Heart left ventricle (tissue), 16 donors: Measurements from ENCODE around the gene ARL5C. TPM values are rescaled to one million over a fixed set of nuclear protein-coding genes. Genes with fewer than 3 reads are reported as not detected.

Source experiments
- ATAC-seq, 4 donors: fragments of 200-7000 bp; cut with Tn5 transposase; one replicate each; pipeline ENCODE4 v1.9.1; 2020 to 2022; ENCODE audit warnings: moderate library complexity in 4 of 4, mild to moderate bottlenecking in 3 of 4, moderate number of reproducible peaks in 1 of 4
- DNase-seq, 5 donors: peaks; one replicate each; pipeline ENCODE4 v3.0.0-alpha.2; 2020
- H3K27ac ChIP-seq, 12 donors: fragments of 200-600 bp; sonication (generic) in 4 of 12; one replicate each; pipeline versions ENCODE4 v1.5.0 to v1.8.0; 2016 to 2022; ENCODE audit warnings: mild to moderate bottlenecking in 2 of 12
- H3K27me3 ChIP-seq, 9 donors: fragments of 200-600 bp; sonication (generic) in 2 of 9; one replicate each; pipeline versions ENCODE4 v1.5.1 to v1.8.0; 2016 to 2022; ENCODE audit warnings: mild to moderate bottlenecking in 3 of 9
- H3K36me3 ChIP-seq, 9 donors: fragments of 200-600 bp; sonication (generic) in 2 of 9; one replicate each; pipeline versions ENCODE4 v1.5.0 to v1.8.0; 2018 to 2022; ENCODE audit warnings: mild to moderate bottlenecking in 2 of 9
- H3K4me1 ChIP-seq, 12 donors: fragments of 200-600 bp; sonication (generic) in 4 of 12; one replicate each; pipeline versions ENCODE4 v1.5.0 to v1.8.0; 2016 to 2022; ENCODE audit warnings: mild to moderate bottlenecking in 3 of 12
- H3K4me3 ChIP-seq, 12 donors: fragments of 200-600 bp; sonication (generic) in 4 of 12; one replicate each; pipeline versions ENCODE4 v1.5.0 to v1.8.0; 2017 to 2022; ENCODE audit warnings: mild to moderate bottlenecking in 9 of 12, moderate library complexity in 4 of 12
- H3K9me3 ChIP-seq, 12 donors: fragments of 200-600 bp; sonication (generic) in 4 of 12; one replicate each; pipeline versions ENCODE4 v1.5.0 to v1.8.0; 2016 to 2022; ENCODE audit warnings: mild to moderate bottlenecking in 1 of 12
- POLR2A ChIP-seq, 2 donors: fragments of 450-650 bp; IDR thresholded peaks; one replicate each; pipeline ENCODE4 v1.6.1; 2017; ENCODE audit warnings: antibody characterized with exemption in 2 of 2, mild to moderate bottlenecking in 2 of 2, moderate library complexity in 2 of 2
- WGBS, 4 donors: extraction: QIAGEN DNeasy Blood & Tissue Kit in 2 of 4; methylation state at CpG; one replicate each; pipeline versions ENCODE4 v1.1.5 to v1.1.7; 2013 to 2018; 5-methylcytosine and 5-hydroxymethylcytosine counted together
- intact Hi-C, 10 donors: fragments of 100-400 bp; cut with DNase I; formaldehyde crosslinking; loops; one replicate each; pipeline versions ENCODE4 v1.11.1 to v1.14.2; 2022
- polyA plus RNA-seq, 2 donors: library from polyadenylated mRNA; stranded (reverse); fragments of 200-250 nt; gene quantifications; one replicate each; pipeline ENCODE4 v1.2.3, GENCODE V29; 2013
- total RNA-seq, 9 donors: library from RNA; depleted of rRNA in 2 of 9; stranded (reverse); fragments of >200 nt in 2 of 9; fragmentation: NEBNext Ultra II Directional in 3 of 9; extraction: Animal tissue kit (Norgen Biotek cat#: 25700) in 3 of 9; gene quantifications; one replicate each; pipeline versions ENCODE4 v1.1.0 to v1.2.4, GENCODE V29; 2016 to 2023
- TF ChIP-seq, protein P1 (sequence below), 12 donors: fragments of 200-600 bp; sonication (generic) in 4 of 12; IDR thresholded peaks; one replicate each; pipeline versions ENCODE4 v1.5.0 to v1.8.0; 2018 to 2022; ENCODE audit warnings: antibody characterized with exemption in 12 of 12, mild to moderate bottlenecking in 5 of 12
- donor health status: ischemic (EF 13 %, LVEDD 7.1; RV severe dilation, severe dysfunction).
- donor health status: healthy with polysubstance abuse.
- donor health status: DM: no; HTN: yes; CAD: no.
- donor health status: DM: no; HTN: no; CAD: no.
- donor health status: ischemic (EF 25% LVEDD 6.9; RV normal size, moderate dysfunction).
- donor health status: ischemic (EF 25% LVEDD 5.7; RV mildly dilated, moderate dysfunction).
- donor health status: healthy.
- donor health status: DM: yes; HTN: yes; CAD: no.
- donor health status: ischemic (EF 35%, LVEDD 5.7; RV mildly dilated, moderate dysfunction).
- donor health status: nonischemic (EF 11% LVEDD 7.7; RV severe dilation, severe dysfunction).
- donor health status: DM: yes; HTN: yes; CAD: no.
- donor health status: PGD.
- donor health status: ischemic (EF 29% LVEDD 5.4; RV normal size, mild dysfunction).
- donor health status: nonischemic (EF 23%, LVEDD 6.1; RV moderate dilation, normal function).

ARL5C gene
- total and polyA plus RNA-seq, 11 donors, result not detected

DNA sequence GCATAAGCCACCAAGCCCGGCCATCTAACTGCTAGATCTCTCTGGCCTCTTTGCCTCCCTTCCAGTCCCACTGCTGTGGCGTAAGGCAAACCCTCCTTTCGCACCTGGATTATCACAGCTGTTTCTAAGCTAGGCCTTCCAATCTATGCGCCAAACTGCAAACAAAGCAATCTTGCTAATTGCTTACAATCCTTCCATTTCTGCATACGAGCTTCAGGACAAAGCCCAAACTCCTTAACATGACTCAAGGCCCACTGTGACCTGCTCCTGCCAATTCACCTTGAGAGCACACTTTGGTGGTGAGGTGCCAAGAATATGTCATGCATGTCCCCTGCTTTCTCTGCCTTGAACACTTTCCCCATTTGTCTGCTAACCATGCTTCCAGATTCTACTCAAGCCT is 6.0 kb upstream of the ARL5C start:
- ATAC-seq (no peak), DNase-seq (no peak)
- Histone ChIP-seq H3K4me1 (peaks cover 0 to 29% (median 9%) of the 10 kb centered on the region in 12 donors), H3K27me3 (no peaks in the 10 kb centered on the region), H3K9me3 (peaks cover 0 to 5% (median 0%) of the 10 kb centered on the region in 12 donors), H3K27ac (no peak overlapping the region), H3K4me3 (no peak overlapping the region), H3K36me3 (peaks cover 0 to 10% (median under 1%) of the 10 kb centered on the region in 9 donors)
- no peak for TF ChIP-seq POLR2A (IDR thresholded peaks at IDR 0.05)
- TF ChIP-seq, protein P1, sequence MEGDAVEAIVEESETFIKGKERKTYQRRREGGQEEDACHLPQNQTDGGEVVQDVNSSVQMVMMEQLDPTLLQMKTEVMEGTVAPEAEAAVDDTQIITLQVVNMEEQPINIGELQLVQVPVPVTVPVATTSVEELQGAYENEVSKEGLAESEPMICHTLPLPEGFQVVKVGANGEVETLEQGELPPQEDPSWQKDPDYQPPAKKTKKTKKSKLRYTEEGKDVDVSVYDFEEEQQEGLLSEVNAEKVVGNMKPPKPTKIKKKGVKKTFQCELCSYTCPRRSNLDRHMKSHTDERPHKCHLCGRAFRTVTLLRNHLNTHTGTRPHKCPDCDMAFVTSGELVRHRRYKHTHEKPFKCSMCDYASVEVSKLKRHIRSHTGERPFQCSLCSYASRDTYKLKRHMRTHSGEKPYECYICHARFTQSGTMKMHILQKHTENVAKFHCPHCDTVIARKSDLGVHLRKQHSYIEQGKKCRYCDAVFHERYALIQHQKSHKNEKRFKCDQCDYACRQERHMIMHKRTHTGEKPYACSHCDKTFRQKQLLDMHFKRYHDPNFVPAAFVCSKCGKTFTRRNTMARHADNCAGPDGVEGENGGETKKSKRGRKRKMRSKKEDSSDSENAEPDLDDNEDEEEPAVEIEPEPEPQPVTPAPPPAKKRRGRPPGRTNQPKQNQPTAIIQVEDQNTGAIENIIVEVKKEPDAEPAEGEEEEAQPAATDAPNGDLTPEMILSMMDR (IDR thresholded peaks at IDR 0.05), result no peak
- 90 to 95% (median 95%) methylated on average over 5 of the region's 5 CpGs for WGBS, 4 donors
- intact Hi-C loops, result loop anchor here in 1 of 10 donors (5.0 kb wide), 1 partner anchor 190 kb away; no protein-coding TSS in a partner anchor

DNA sequence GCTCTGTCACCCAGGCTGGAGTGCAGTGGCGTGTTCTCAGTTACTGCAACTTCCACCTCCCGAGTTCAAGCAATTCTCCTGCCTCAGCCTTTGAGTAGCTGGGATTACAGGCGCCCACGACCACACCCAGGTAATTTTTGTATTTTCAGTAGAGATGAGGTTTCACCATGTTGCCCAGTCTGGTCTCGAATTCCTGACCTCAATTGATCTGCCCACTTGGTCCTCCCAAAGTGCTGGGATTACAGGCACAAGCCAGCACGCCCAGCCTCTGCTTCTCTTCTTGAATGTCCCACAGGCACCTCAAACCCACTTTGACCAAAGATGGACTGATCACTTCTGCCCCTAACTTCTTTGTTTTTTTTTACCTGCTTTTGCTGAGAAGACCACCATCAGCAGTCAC is 4.6 kb upstream of the ARL5C start:
- intact Hi-C loops, result loop anchor here in 1 of 10 donors (5.0 kb wide), 1 partner anchor 188 kb away; no protein-coding TSS in a partner anchor
- peaks cover 0 to 1% (median 0%) of the 10 kb centered on the region in 9 donors for H3K36me3 ChIP-seq
- WGBS, 4 donors, result 80 to 89% (median 85%) methylated on average over 6 of the region's 6 CpGs
- no peaks in the 10 kb centered on the region for H3K27me3 ChIP-seq
- H3K4me3 ChIP-seq, result no peak overlapping the region
- no peak for TF ChIP-seq POLR2A (IDR thresholded peaks at IDR 0.05)
- TF ChIP-seq, protein P1 (IDR thresholded peaks at IDR 0.05), result no peak
- DNase-seq, result no peak
- peaks cover 0 to 5% (median 0%) of the 10 kb centered on the region in 12 donors for H3K9me3 ChIP-seq
- H3K27ac ChIP-seq, result no peak overlapping the region
- ATAC-seq, result no peak
- peaks cover 0 to 39% (median 15%) of the 10 kb centered on the region in 12 donors for H3K4me1 ChIP-seq

DNA sequence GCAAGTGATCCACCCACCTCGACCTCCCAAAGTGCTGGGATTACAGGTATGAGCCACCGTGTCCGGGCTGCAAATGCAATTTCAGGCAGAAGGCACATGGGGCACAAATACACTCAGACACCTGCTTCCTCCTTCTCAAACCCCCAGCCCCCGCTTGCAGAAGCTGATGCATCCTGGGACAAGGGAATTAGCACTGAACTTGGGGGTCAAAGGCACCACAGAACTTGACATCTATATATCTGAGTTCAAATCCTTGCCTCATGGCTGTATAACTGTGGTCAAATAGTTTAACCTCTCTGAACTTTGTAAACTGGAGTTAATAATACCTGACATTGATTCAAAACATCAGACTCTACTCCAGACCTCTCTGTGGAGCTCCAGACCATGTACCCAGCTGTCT is 4.1 kb upstream of the ARL5C start:
- 73 to 81% (median 78%) methylated on average over 4 of the region's 4 CpGs for WGBS, 4 donors
- Histone ChIP-seq H3K9me3 (peaks cover 0 to 5% (median 0%) of the 10 kb centered on the region in 12 donors), H3K4me1 (peaks cover 0 to 39% (median 19%) of the 10 kb centered on the region in 12 donors), H3K27me3 (no peaks in the 10 kb centered on the region), H3K4me3 (no peak overlapping the region), H3K27ac (no peak overlapping the region), H3K36me3 (no peaks in the 10 kb centered on the region)
- DNase-seq (no peak), ATAC-seq (no peak)
- intact Hi-C loops, result loop anchor here in 1 of 10 donors (5.0 kb wide), 1 partner anchor 188 kb away; no protein-coding TSS in a partner anchor
- TF ChIP-seq POLR2A (IDR thresholded peaks at IDR 0.05), result no peak
- TF ChIP-seq, protein P1 (IDR thresholded peaks at IDR 0.05), result no peak

DNA sequence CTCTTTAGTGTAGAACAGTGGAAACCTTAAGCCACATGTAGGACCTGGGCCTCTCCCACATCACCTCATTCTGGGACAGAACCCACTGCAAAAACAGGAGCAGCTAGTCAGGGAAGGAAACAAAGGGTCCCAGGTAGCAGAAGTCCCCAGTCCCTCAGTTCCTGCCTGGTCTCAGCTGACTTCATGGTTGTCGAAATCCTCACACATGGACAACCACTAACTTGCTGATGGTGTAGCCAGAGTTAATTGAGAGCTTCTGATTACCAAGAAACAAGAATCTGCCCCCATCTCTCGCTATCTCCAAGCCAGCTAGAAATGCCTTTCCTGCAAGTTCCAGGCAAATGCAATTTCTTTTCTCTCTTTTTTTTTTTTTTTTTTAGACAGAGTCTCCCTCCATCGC is 3.6 kb upstream of the ARL5C start:
- TF ChIP-seq, protein P1 (IDR thresholded peaks at IDR 0.05), result no peak
- TF ChIP-seq POLR2A (IDR thresholded peaks at IDR 0.05), result no peak
- Histone ChIP-seq H3K36me3 (no peaks in the 10 kb centered on the region), H3K4me3 (no peak overlapping the region), H3K4me1 (peaks cover 0 to 38% (median 20%) of the 10 kb centered on the region in 12 donors), H3K27ac (no peak overlapping the region), H3K9me3 (peaks cover 0 to 5% (median 0%) of the 10 kb centered on the region in 12 donors), H3K27me3 (no peaks in the 10 kb centered on the region)
- no peak for DNase-seq
- intact Hi-C loops, result loop anchor here in 2 of 10 donors (10.0 kb wide), 2 partner anchors 65 to 305 kb away; no protein-coding TSS in a partner anchor
- 76 to 90% (median 89%) methylated on average over 3 of the region's 3 CpGs for WGBS, 4 donors
- no peak for ATAC-seq
